MM.1S (cell line): ENCODE measurements around the gene COL11A1.
"Not testable (repeated sequence)": the region's sequence is repeated elsewhere in the genome, so short reads cannot be mapped to it uniquely, and the experiment has no call there.

Source experiments
- DNase-seq: peaks from one replicate; pipeline ENCODE4 v3.0.0-alpha.2; 2015
- H2AFZ ChIP-seq: fragments of 300-600 bp; sonication (generic); 2 replicates; pipeline ENCODE4 v1.6.0; 2016; ENCODE audit warnings: antibody characterized with exemption, low read length
- H3F3A ChIP-seq: fragments of 300-600 bp; sonication (generic); 2 replicates; pipeline ENCODE4 v1.6.1; 2016; ENCODE audit warnings: mild to moderate bottlenecking, antibody characterized with exemption, low read length, moderate library complexity, mixed read lengths; ENCODE audit not compliant: insufficient read depth
- H3K27ac ChIP-seq: fragments of 300-600 bp; sonication (generic); 2 replicates; pipeline ENCODE4 v1.5.1; 2016; ENCODE audit warnings: mild to moderate bottlenecking, low read length
- H3K27me3 ChIP-seq: fragments of 300-600 bp; sonication (generic); replicated peaks from 2 replicates; pipeline ENCODE4 v1.6.0; 2016; ENCODE audit warnings: low read length; ENCODE audit not compliant: insufficient read depth
- H3K36me3 ChIP-seq: fragments of 300-600 bp; sonication (generic); replicated peaks from 2 replicates; pipeline ENCODE4 v1.6.1; 2016; ENCODE audit warnings: mild to moderate bottlenecking, low read length, mixed read lengths; ENCODE audit not compliant: insufficient read depth
- H3K4me1 ChIP-seq: fragments of 300-600 bp; sonication (generic); 2 replicates; pipeline ENCODE4 v1.6.1; 2016; ENCODE audit warnings: low read length, mixed read lengths
- H3K4me2 ChIP-seq: fragments of 300-600 bp; sonication (generic); 2 replicates; pipeline ENCODE4 v1.6.0; 2016; ENCODE audit warnings: low read depth, low read length
- H3K4me3 ChIP-seq: fragments of 300-600 bp; sonication (generic); 2 replicates; pipeline ENCODE4 v1.5.1; 2016; ENCODE audit warnings: low read length, mixed read lengths
- H3K79me2 ChIP-seq: fragments of 300-600 bp; sonication (generic); 2 replicates; pipeline ENCODE4 v1.6.1; 2016; ENCODE audit warnings: mixed run types, low read length, mixed read lengths
- H3K9ac ChIP-seq: fragments of 300-600 bp; sonication (generic); 2 replicates; pipeline ENCODE4 v1.6.1; 2016; ENCODE audit warnings: low read length, mixed read lengths
- H3K9me2 ChIP-seq: fragments of 300-600 bp; sonication (generic); replicated peaks from 2 replicates; pipeline ENCODE4 v1.6.1; 2016; ENCODE audit warnings: mild to moderate bottlenecking, low read length, mixed read lengths; ENCODE audit not compliant: insufficient read depth
- H3K9me3 ChIP-seq: fragments of 300-600 bp; sonication (generic); replicated peaks from 2 replicates; pipeline ENCODE4 v1.6.1; 2016; ENCODE audit warnings: mild to moderate bottlenecking, low read length, mixed read lengths; ENCODE audit not compliant: insufficient read depth
- H4K20me1 ChIP-seq: fragments of 300-600 bp; sonication (generic); 2 replicates; pipeline ENCODE4 v1.6.1; 2016; ENCODE audit warnings: mild to moderate bottlenecking, low read length, moderate library complexity, mixed read lengths; ENCODE audit not compliant: insufficient read depth
- CTCF ChIP-seq: fragments of 300-600 bp; sonication (generic); IDR thresholded peaks from 2 replicates; pipeline ENCODE4 v1.5.1; 2016; ENCODE audit warnings: antibody characterized with exemption, low read length, mixed read lengths
- EZH2 ChIP-seq: fragments of 300-600 bp; sonication (generic); optimal IDR thresholded peaks from 2 replicates; pipeline ENCODE3; 2017; ENCODE audit warnings: low read depth, mild to moderate bottlenecking, antibody characterized with exemption, low read length, mixed read lengths
- EZH2phosphoT487 ChIP-seq: fragments of 300-600 bp; sonication (generic); IDR thresholded peaks from 2 replicates; pipeline ENCODE4 v1.6.1; 2018; ENCODE audit warnings: antibody characterized with exemption, low read length

Gene COL11A1

DNA sequence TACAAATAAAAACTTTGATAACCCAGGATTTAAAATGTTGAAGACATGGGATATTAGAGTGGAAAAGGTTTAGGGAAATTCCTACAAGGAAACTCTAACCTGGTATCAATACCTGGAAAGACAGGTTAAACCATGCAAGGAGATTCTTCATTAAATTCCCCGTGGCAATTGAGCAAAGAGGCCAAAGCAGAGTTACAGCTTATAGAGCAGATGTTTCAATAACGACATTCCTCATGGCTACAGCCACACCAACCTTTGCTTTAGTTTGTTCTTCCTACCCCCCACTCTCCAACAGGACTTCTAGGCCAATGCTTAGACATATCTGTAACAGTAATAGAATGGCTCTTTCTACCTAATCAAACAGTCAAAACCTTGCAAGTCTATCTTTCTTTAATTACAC is 271.3 kb downstream of the COL11A1 start:
- no peak overlapping the region for H3K4me2 ChIP-seq
- no peaks in the 10 kb centered on the region for H3K9me2 ChIP-seq
- no peaks in the 10 kb centered on the region for H3K9me3 ChIP-seq
- no peak overlapping the region for H3K9ac ChIP-seq
- H3K4me3 ChIP-seq: no peak overlapping the region
- no peak overlapping the region for H3K27ac ChIP-seq
- no peaks in the 10 kb centered on the region for H4K20me1 ChIP-seq
- no peak for DNase-seq
- no peak for TF ChIP-seq EZH2phosphoT487
- no peak for TF ChIP-seq EZH2
- TF ChIP-seq CTCF: no peak
- no peaks in the 10 kb centered on the region for H3K4me1 ChIP-seq
- H3K79me2 ChIP-seq: no peaks in the 10 kb centered on the region
- H3K27me3 ChIP-seq: no peaks in the 10 kb centered on the region
- H3K36me3 ChIP-seq: no peaks in the 10 kb centered on the region
- no peaks in the 10 kb centered on the region for H3F3A ChIP-seq
- no peak overlapping the region for H2AFZ ChIP-seq

DNA sequence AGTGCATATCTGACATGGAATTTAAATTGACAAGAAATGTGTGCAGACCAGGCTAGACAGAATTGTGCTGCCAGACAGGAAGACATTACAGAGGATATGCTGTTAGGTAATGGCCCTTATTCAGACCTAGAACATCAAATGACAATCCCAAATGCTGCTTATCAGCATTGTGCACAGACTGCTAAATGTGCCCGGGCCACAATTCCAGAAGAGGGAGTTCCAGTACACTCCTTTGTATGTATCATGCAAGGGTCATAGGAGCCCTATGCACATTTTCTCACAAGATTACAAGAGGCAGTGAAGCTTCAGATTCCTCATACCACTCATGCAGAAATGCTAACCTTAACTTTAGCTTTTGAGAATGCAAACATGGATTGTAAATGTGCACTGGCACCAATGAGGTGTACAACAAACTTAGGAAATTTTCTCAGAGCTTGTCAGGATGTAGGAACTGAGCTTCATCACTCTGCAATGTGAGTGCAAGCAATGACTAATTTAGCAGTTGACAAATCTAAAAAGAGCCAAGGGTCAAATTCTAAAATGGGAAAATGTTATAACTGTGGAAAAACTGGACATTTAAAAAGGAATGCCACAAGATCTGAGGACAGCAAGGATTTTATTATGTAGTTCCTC is 273.5 kb downstream of the COL11A1 start:
- DNase-seq: no peak
- TF ChIP-seq CTCF: no peak
- TF ChIP-seq EZH2phosphoT487: no peak
- no peak for TF ChIP-seq EZH2
- Histone ChIP-seq H3K36me3 (no peaks in the 10 kb centered on the region), H3K27me3 (no peaks in the 10 kb centered on the region), H3K9me2 (no peaks in the 10 kb centered on the region), H2AFZ (no peak overlapping the region), H3K4me3 (no peak overlapping the region), H3K79me2 (no peaks in the 10 kb centered on the region), H4K20me1 (no peaks in the 10 kb centered on the region), H3F3A (no peaks in the 10 kb centered on the region), H3K9ac (no peak overlapping the region), H3K4me1 (no peaks in the 10 kb centered on the region), H3K9me3 (no peaks in the 10 kb centered on the region), H3K4me2 (no peak overlapping the region), H3K27ac (no peak overlapping the region)

DNA sequence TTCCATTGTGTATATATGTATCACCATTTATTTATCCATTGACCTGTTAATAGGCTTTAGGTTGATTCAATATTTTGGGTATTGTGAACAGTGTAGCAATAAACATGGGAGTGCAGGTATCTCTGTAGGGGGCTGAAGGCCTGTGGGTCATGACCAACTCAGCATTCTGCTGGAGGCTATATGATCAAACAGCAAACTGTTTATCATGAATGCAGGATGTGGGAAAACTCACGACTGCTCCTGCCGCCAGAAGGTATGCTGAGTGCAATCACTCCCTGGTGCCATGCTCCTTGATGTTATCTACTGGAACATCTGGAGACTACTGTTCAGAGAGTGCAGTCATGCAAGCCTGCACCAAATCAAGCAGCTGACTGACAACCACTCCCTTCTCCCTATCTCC is 275.2 kb downstream of the COL11A1 start:
- Histone ChIP-seq H3F3A (no peaks in the 10 kb centered on the region), H3K4me2 (no peak overlapping the region), H3K4me3 (no peak overlapping the region), H4K20me1 (no peaks in the 10 kb centered on the region), H3K4me1 (no peaks in the 10 kb centered on the region), H3K36me3 (no peaks in the 10 kb centered on the region), H3K9me2 (no peaks in the 10 kb centered on the region), H3K27ac (no peak overlapping the region), H3K79me2 (no peaks in the 10 kb centered on the region), H3K27me3 (no peaks in the 10 kb centered on the region), H2AFZ (no peak overlapping the region), H3K9ac (no peak overlapping the region), H3K9me3 (no peaks in the 10 kb centered on the region)
- DNase-seq: no peak
- TF ChIP-seq CTCF (no peak), EZH2phosphoT487 (no peak), EZH2 (no peak)

DNA sequence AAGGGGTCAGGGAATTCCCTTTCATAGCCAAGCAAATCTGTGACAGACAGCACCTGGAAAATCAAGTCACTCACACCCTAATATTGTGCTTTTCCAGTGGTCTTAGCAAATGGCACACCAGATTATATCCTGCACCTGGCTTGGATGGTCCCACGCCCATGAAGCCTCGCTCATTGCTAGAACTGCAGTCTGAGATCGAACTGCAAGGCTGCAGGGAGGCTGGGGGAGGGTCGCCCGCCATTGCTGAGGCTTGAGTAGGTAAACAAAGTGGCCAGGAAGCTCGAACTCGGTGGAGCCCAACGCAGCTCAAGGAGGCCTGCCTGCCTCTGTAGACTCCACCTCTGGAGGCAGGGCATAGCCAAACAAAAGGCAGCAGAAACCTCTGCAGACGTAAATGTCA is 281.6 kb downstream of the COL11A1 start:
- not testable (repeated sequence) for H3K36me3 ChIP-seq, H4K20me1 ChIP-seq, H3K79me2 ChIP-seq, H3K4me3 ChIP-seq, H3K27me3 ChIP-seq, H2AFZ ChIP-seq, H3K9ac ChIP-seq, H3K4me1 ChIP-seq, H3K9me2 ChIP-seq, H3F3A ChIP-seq, H3K4me2 ChIP-seq, H3K27ac ChIP-seq, DNase-seq, H3K9me3 ChIP-seq
